ENCODE data around the gene GAS2.

GAS2 gene

DNA sequence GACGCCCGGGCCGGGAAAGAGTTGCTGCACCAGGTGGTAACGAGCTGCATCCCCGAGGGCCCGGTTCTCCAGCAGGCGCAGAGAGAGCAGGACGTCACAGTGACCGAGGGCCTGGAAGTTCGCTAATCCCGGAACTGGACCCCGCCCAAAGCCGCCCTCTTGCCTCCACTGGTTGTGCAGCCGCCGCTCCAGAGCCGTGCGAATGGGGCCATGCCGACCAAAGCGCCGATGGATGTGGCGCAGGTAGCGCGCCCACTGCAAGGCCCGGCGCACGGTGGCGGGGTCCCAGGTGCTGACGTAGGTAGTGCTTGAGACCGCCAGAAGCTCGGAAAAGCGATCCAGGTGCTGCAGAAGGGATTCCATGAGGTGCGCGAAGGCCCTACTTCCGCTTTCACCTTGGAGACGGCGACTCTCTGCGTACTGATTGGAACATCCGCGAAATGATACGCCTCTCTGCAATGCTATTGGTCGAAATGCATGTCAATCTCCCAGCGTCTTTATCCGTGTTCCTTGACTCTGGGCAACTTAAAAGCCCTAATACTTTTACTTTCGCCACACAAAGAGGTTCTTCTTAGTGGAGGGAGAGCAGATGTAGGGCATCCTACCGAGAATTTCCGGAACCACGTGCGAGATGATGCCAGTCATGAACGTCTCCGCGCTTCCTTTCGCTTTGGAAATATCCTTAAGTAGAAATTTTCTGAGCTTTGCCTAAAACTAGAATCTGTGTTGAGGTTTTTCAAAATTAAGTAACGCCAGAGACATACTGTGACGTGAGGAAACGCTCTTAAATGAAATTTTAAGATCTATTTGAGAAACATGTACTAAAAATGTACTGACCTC lies 40.7 kb upstream of the GAS2 start, which contains the start of gene FANCF (continued):
- TF ChIP-seq AEBP2 (tag by site-specific recombination; IDR thresholded peaks at IDR 0.05; ENCODE audit: borderline replicate concordance): no peak
- peak; percentile 86 for TF ChIP-seq SP2 (tag by site-specific recombination; IDR thresholded peaks at IDR 0.05)
- peak; percentile 75; the same call in 1 of the 2 replicates for TF ChIP-seq ZBTB20 (tag by site-specific recombination; IDR thresholded peaks at IDR 0.05)
- TF ChIP-seq ZNF302 (tag by site-specific recombination; IDR thresholded peaks at IDR 0.05; ENCODE audit: low read depth): no peak
- TF ChIP-seq ZNF248 (tag by site-specific recombination; IDR thresholded peaks at IDR 0.05): no peak
- no peak for TF ChIP-seq ZNF561 (tag by site-specific recombination; IDR thresholded peaks at IDR 0.05; ENCODE audit: borderline replicate concordance)
- no peak for TF ChIP-seq ZSCAN30 (tag by site-specific recombination; IDR thresholded peaks at IDR 0.05)
- peak; percentile 40; the same call in 1 of the 2 replicates for TF ChIP-seq YY2 (tag by site-specific recombination; IDR thresholded peaks at IDR 0.05)
- no peak for TF ChIP-seq ZNF677 (tag by site-specific recombination; IDR thresholded peaks at IDR 0.05)
- TF ChIP-seq ZNF792 (tag by site-specific recombination; IDR thresholded peaks at IDR 0.05): no peak
- TF ChIP-seq ZNF280D (tag by site-specific recombination; IDR thresholded peaks at IDR 0.05): no peak
- TF ChIP-seq, protein P1, sequence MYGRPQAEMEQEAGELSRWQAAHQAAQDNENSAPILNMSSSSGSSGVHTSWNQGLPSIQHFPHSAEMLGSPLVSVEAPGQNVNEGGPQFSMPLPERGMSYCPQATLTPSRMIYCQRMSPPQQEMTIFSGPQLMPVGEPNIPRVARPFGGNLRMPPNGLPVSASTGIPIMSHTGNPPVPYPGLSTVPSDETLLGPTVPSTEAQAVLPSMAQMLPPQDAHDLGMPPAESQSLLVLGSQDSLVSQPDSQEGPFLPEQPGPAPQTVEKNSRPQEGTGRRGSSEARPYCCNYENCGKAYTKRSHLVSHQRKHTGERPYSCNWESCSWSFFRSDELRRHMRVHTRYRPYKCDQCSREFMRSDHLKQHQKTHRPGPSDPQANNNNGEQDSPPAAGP (tag by site-specific recombination; IDR thresholded peaks at IDR 0.05): peak; percentile 62; the same call in 1 of the 2 replicates
- no peak for TF ChIP-seq ZNF404 (tag by site-specific recombination; IDR thresholded peaks at IDR 0.05)
- no peak for TF ChIP-seq ZNF146 (tag by site-specific recombination; IDR thresholded peaks at IDR 0.05)
- TF ChIP-seq ZFHX2 (tag by site-specific recombination; conservative IDR thresholded peaks at IDR 0.05): no peak
- no peak for TF ChIP-seq ZNF776 (tag by site-specific recombination; IDR thresholded peaks at IDR 0.05; ENCODE audit: borderline replicate concordance)
- peak; percentile 47; the same call in 1 of the 2 replicates for TF ChIP-seq ZNF366 (tag by site-specific recombination; conservative IDR thresholded peaks at IDR 0.05)
- no peak for TF ChIP-seq ZNF416 (tag by site-specific recombination; IDR thresholded peaks at IDR 0.05)
- 0 out of 2 replicates have a peak, but pooled peaks have one; percentile 46 for TF ChIP-seq ZFP37 (tag by site-specific recombination; IDR thresholded peaks at IDR 0.05)
- no peak for TF ChIP-seq BCL6B (tag by site-specific recombination; IDR thresholded peaks at IDR 0.05)
- TF ChIP-seq ZNF157 (tag by site-specific recombination; IDR thresholded peaks at IDR 0.05): no peak
- no peak for TF ChIP-seq SCRT2 (tag by site-specific recombination; IDR thresholded peaks at IDR 0.05)
- peak; percentile 61; the same call in 1 of the 2 replicates for TF ChIP-seq PBX3 (CRISPR knock-in tag; IDR thresholded peaks at IDR 0.05)
- TF ChIP-seq ZNF133 (tag by site-specific recombination; IDR thresholded peaks at IDR 0.05): no peak
- TF ChIP-seq, protein P2, sequence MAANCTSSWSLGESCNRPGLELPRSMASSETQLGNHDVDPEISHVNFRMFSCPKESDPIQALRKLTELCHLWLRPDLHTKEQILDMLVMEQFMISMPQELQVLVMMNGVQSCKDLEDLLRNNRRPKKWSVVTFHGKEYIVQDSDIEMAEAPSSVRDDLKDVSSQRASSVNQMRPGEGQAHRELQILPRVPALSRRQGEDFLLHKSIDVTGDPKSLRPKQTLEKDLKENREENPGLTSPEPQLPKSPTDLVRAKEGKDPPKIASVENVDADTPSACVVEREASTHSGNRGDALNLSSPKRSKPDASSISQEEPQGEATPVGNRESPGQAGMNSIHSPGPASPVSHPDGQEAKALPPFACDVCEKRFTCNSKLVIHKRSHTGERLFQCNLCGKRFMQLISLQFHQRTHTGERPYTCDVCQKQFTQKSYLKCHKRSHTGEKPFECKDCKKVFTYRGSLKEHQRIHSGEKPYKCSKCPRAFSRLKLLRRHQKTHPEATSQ (tag by site-specific recombination; IDR thresholded peaks at IDR 0.05): no peak
- TF ChIP-seq ZNF132 (tag by site-specific recombination; IDR thresholded peaks at IDR 0.05; ENCODE audit: borderline replicate concordance): no peak
- TF ChIP-seq EGR2 (tag by site-specific recombination; IDR thresholded peaks at IDR 0.05; ENCODE audit: low read depth): no peak
- TF ChIP-seq ZEB2 (tag by site-specific recombination; IDR thresholded peaks at IDR 0.05): peak; percentile 61
- no peak for TF ChIP-seq IKZF3 (tag by site-specific recombination; IDR thresholded peaks at IDR 0.05)
- no peak for TF ChIP-seq TCF7L2 (IDR thresholded peaks at IDR 0.05; ENCODE audit: borderline replicate concordance, low read depth, low read length)
